CD14-positive monocyte (primary cell): Measurements from ENCODE around the gene CLDN1. TPM values are rescaled to one million over a fixed set of nuclear protein-coding genes. Genes with fewer than 3 reads are reported as not detected.

Source experiments
- DNase-seq, 3 donors: peaks; one replicate each; pipeline ENCODE4 v3.0.0-alpha.2; 2011 to 2022
- H2AFZ ChIP-seq: 2 replicates; pipeline ENCODE4 v1.6.0; 2012; ENCODE audit warnings: mild to moderate bottlenecking, low read depth, low read length, inconsistent platforms; ENCODE audit not compliant: insufficient read depth, poor library complexity, severe bottlenecking
- H3K27ac ChIP-seq, 2 donors: 1 replicate in 1 of 2; 2 replicates in 1 of 2; pipeline ENCODE4 v1.5.1; 2012 to 2013; ENCODE audit warnings: low read length in 2 of 2, control low read depth in 1 of 2, inconsistent platforms in 1 of 2, low read depth in 1 of 2, mild to moderate bottlenecking in 1 of 2
- H3K27me3 ChIP-seq, 2 donors: one replicate each; pipeline versions ENCODE4 v1.6.0 to v1.6.1; 2011 to 2013; ENCODE audit warnings: low read length in 2 of 2; ENCODE audit not compliant: control insufficient read depth in 2 of 2, insufficient read depth in 2 of 2
- H3K36me3 ChIP-seq, 2 donors: replicated peaks in 1 of 2; 1 replicate in 1 of 2; 2 replicates in 1 of 2; pipeline versions ENCODE4 v1.5.1 to v1.6.1; 2012 to 2013; ENCODE audit warnings: low read length in 2 of 2, control low read depth in 1 of 2, inconsistent platforms in 1 of 2, mild to moderate bottlenecking in 1 of 2; ENCODE audit not compliant: insufficient read depth in 2 of 2, control insufficient read depth in 1 of 2
- H3K4me1 ChIP-seq, 2 donors: 1 replicate in 1 of 2; 2 replicates in 1 of 2; pipeline versions ENCODE4 v1.5.1 to v1.6.1; 2012 to 2013; ENCODE audit warnings: low read length in 2 of 2, control low read depth in 1 of 2, inconsistent platforms in 1 of 2, mild to moderate bottlenecking in 1 of 2, moderate library complexity in 1 of 2; ENCODE audit not compliant: insufficient read depth in 2 of 2, control insufficient read depth in 1 of 2
- H3K4me2 ChIP-seq: replicated peaks from 2 replicates; pipeline ENCODE3; 2012; ENCODE audit warnings: low read length, moderate library complexity, mild to moderate bottlenecking; ENCODE audit not compliant: poor library complexity, severe bottlenecking; ENCODE audit errors: extremely low read depth
- H3K4me3 ChIP-seq, 3 experiments: fragments of 200-600 bp in 1 of 3; sonication (generic) in 1 of 3; replicated peaks in 1 of 3; 1 replicate in 2 of 3; 2 replicates in 1 of 3; pipeline ENCODE4 v1.5.1; 2011 to 2013; ENCODE audit warnings: low read length in 3 of 3, mild to moderate bottlenecking in 3 of 3, control low read depth in 2 of 3, low read depth in 2 of 3, inconsistent platforms in 1 of 3, moderate library complexity in 1 of 3
- H3K79me2 ChIP-seq: 2 replicates; pipeline ENCODE4 v1.6.0; 2012; ENCODE audit warnings: mild to moderate bottlenecking, control low read depth, inconsistent platforms, low read length, moderate library complexity; ENCODE audit not compliant: insufficient read depth
- H3K9ac ChIP-seq: 2 replicates; pipeline ENCODE4 v1.6.0; 2017; ENCODE audit warnings: low read length, mild to moderate bottlenecking; ENCODE audit not compliant: insufficient read depth, poor library complexity, severe bottlenecking
- H3K9me3 ChIP-seq, 2 donors: replicated peaks in 1 of 2; 1 replicate in 1 of 2; 2 replicates in 1 of 2; pipeline versions ENCODE4 v1.5.1 to v1.6.1; 2012 to 2013; ENCODE audit warnings: low read length in 2 of 2, control low read depth in 1 of 2; ENCODE audit not compliant: control insufficient read depth in 1 of 2, insufficient read depth in 1 of 2
- H4K20me1 ChIP-seq: 2 replicates; pipeline ENCODE4 v1.6.0; 2012; ENCODE audit warnings: mild to moderate bottlenecking, low read length, control low read depth, moderate library complexity; ENCODE audit not compliant: insufficient read depth
- H3K27ac Mint-ChIP-seq, 7 donors: one replicate each; pipeline ENCODE4 v1.8.0; 2020; ENCODE audit warnings: mild to moderate bottlenecking in 7 of 7, mixed read lengths in 7 of 7, moderate library complexity in 6 of 7, inconsistent platforms in 2 of 7
- H3K27me3 Mint-ChIP-seq, 3 donors: one replicate each; pipeline ENCODE4 v1.8.0; 2021 to 2022; ENCODE audit warnings: low read depth in 3 of 3, mild to moderate bottlenecking in 3 of 3, mixed read lengths in 3 of 3, moderate library complexity in 3 of 3, inconsistent platforms in 1 of 3
- H3K36me3 Mint-ChIP-seq, 2 donors: one replicate each; pipeline ENCODE4 v1.8.0; 2020; ENCODE audit warnings: mixed read lengths in 2 of 2, inconsistent platforms in 1 of 2, mild to moderate bottlenecking in 1 of 2
- H3K4me1 Mint-ChIP-seq: one replicate; pipeline ENCODE4 v1.8.0; 2020; ENCODE audit warnings: mild to moderate bottlenecking, mixed read lengths
- H3K4me3 Mint-ChIP-seq, 2 donors: one replicate each; pipeline ENCODE4 v1.8.0; 2020; ENCODE audit warnings: mild to moderate bottlenecking in 2 of 2, mixed read lengths in 2 of 2, moderate library complexity in 1 of 2
- H3K9me3 Mint-ChIP-seq, 7 donors: one replicate each; pipeline ENCODE4 v1.8.0; 2020 to 2022; ENCODE audit warnings: mixed read lengths in 7 of 7, mild to moderate bottlenecking in 6 of 7, moderate library complexity in 6 of 7, inconsistent platforms in 2 of 7
- CTCF ChIP-seq: fragments of 200-600 bp; IDR thresholded peaks from one replicate; pipeline ENCODE4 v1.8.0; 2022; ENCODE audit warnings: antibody characterized with exemption, mild to moderate bottlenecking
- WGBS: methylation state at CpG from one replicate; pipeline ENCODE4 v1.1.5; 2013; ENCODE audit warnings: missing lambda C conversion rate; ENCODE audit not compliant: insufficient coverage; 5-methylcytosine and 5-hydroxymethylcytosine counted together
- intact Hi-C, 2 donors: fragments of 100-400 bp; cut with micrococcal nuclease; formaldehyde crosslinking; loops; one replicate each; pipeline versions ENCODE4 v1.15.0 to v1.15.1; 2023
- polyA plus RNA-seq, 3 donors: library from polyadenylated mRNA; depleted of rRNA in 1 of 3; unstranded in 2 of 3; stranded (reverse) in 1 of 3; fragments of 300-500 nt in 2 of 3; fragments of >200 nt in 1 of 3; fragmentation: Illumina TruSeq in 2 of 3; gene quantifications; 1 replicate in 2 of 3; 2 replicates in 1 of 3; pipeline ENCODE4 v1.2.3, GENCODE V29; 2012 to 2021

CLDN1 gene
- polyA plus RNA-seq, 3 donors, result not detected

DNA sequence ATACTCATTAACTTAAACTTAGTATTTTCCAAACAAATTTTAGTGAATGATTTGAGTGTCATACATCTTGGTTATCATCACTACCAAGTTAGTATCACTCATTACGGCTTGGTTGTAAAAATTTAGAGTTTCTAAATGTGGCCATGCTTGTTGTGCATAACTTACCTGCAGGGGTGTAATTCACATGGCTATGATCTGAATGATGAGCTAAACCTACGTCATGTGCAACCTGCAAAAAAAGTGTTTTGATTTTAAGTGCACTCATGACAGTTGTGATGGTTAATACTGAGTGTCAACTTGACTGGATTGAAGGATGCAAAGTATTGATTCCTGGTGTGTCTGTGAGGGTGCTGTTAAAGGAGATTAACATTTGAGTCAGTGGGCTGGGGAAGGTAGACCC lies 48.1 kb upstream of the CLDN1 start:
- TF ChIP-seq CTCF, result no peak
- Mint-ChIP-seq H3K4me1 (no peaks in the 10 kb centered on the region), H3K27me3 (no peaks in the 10 kb centered on the region), H3K9me3 (peaks cover 0 to 2% (median 0%) of the 10 kb centered on the region in 7 donors), H3K4me3 (no peak overlapping the region), H3K36me3 (no peaks in the 10 kb centered on the region), H3K27ac (no peak overlapping the region)
- no peaks in the 10 kb centered on the region for H4K20me1 ChIP-seq
- DNase-seq, result no peak
- H3K4me2 ChIP-seq, result no peak overlapping the region
- no peak overlapping the region for H2AFZ ChIP-seq
- H3K27me3 ChIP-seq, result no peaks in the 10 kb centered on the region
- no peak overlapping the region for H3K27ac ChIP-seq
- no peak overlapping the region for H3K9ac ChIP-seq
- H3K79me2 ChIP-seq, result no peaks in the 10 kb centered on the region
- H3K4me1 ChIP-seq, result no peaks in the 10 kb centered on the region
- H3K9me3 ChIP-seq, result no peaks in the 10 kb centered on the region
- intact Hi-C loops, result no loop called here
- WGBS, result 100% methylated on average over 1 of the region's 2 CpGs
- H3K4me3 ChIP-seq, result no peak overlapping the region
- H3K36me3 ChIP-seq, result no peaks in the 10 kb centered on the region

GRCh38 chr3:190369668-190370295 lies 47.5 kb upstream of the CLDN1 start:
- Histone ChIP-seq H3K79me2 (no peaks in the 10 kb centered on the region), H3K4me1 (no peaks in the 10 kb centered on the region), H3K4me3 (no peak overlapping the region), H3K27ac (no peak overlapping the region), H3K27me3 (no peaks in the 10 kb centered on the region), H4K20me1 (no peaks in the 10 kb centered on the region), H3K36me3 (no peaks in the 10 kb centered on the region), H3K9ac (no peak overlapping the region), H2AFZ (no peak overlapping the region), H3K4me2 (no peak overlapping the region), H3K9me3 (no peaks in the 10 kb centered on the region)
- 100% methylated on average over 2 of the region's 5 CpGs for WGBS
- Mint-ChIP-seq H3K27me3 (no peaks in the 10 kb centered on the region), H3K4me3 (no peak overlapping the region), H3K36me3 (no peaks in the 10 kb centered on the region), H3K4me1 (no peaks in the 10 kb centered on the region), H3K27ac (no peak overlapping the region), H3K9me3 (peaks cover 0 to 2% (median 0%) of the 10 kb centered on the region in 7 donors)
- no peak for DNase-seq
- intact Hi-C loops, result no loop called here
- no peak for TF ChIP-seq CTCF
